ENCODE measurements around the gene DOCK8. TPM values are rescaled to one million over a fixed set of nuclear protein-coding genes. Genes with fewer than 3 reads are reported as not detected.

DOCK8 gene
- total RNA-seq, 4 donors from 2014 or later = 6.7 to 28.5 (median 11.7) TPM

DNA sequence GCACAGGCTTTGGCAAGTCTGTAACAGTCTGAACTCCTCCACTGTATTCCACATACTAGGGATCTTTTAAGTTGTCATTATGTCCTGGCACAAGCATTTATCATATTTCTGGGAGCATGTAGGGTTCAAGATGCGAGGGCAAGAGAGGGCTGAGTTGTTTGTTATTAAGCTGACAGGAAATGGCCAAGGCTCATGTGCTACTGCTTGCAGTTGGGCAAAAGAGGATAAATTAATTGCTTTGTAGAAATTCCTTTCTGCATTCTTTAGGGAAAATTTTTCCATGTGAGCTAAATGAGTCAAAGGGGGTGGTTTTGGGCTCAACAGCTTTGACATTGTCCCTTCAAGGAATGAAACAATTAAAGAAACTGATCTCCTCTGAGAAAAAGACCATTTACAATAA is 35.4 kb downstream of the DOCK8 start:
- intact Hi-C loops (cut with DNase I; ENCODE audit: low total_unique reads) = no loop called here
- TF ChIP-seq, protein P1, sequence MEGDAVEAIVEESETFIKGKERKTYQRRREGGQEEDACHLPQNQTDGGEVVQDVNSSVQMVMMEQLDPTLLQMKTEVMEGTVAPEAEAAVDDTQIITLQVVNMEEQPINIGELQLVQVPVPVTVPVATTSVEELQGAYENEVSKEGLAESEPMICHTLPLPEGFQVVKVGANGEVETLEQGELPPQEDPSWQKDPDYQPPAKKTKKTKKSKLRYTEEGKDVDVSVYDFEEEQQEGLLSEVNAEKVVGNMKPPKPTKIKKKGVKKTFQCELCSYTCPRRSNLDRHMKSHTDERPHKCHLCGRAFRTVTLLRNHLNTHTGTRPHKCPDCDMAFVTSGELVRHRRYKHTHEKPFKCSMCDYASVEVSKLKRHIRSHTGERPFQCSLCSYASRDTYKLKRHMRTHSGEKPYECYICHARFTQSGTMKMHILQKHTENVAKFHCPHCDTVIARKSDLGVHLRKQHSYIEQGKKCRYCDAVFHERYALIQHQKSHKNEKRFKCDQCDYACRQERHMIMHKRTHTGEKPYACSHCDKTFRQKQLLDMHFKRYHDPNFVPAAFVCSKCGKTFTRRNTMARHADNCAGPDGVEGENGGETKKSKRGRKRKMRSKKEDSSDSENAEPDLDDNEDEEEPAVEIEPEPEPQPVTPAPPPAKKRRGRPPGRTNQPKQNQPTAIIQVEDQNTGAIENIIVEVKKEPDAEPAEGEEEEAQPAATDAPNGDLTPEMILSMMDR (IDR thresholded peaks at IDR 0.05) = no peak
- TF ChIP-seq POLR2A (IDR thresholded peaks at IDR 0.05) = no peak
- H3K36me3 ChIP-seq = no peaks in the 10 kb centered on the region
- no peak for DNase-seq
- H3K27me3 ChIP-seq = no peaks in the 10 kb centered on the region
- H3K9me3 ChIP-seq = no peaks in the 10 kb centered on the region
- H3K4me3 ChIP-seq = no peak overlapping the region
- H3K27ac ChIP-seq = no peak overlapping the region
- H3K4me1 ChIP-seq = no peaks in the 10 kb centered on the region

DNA sequence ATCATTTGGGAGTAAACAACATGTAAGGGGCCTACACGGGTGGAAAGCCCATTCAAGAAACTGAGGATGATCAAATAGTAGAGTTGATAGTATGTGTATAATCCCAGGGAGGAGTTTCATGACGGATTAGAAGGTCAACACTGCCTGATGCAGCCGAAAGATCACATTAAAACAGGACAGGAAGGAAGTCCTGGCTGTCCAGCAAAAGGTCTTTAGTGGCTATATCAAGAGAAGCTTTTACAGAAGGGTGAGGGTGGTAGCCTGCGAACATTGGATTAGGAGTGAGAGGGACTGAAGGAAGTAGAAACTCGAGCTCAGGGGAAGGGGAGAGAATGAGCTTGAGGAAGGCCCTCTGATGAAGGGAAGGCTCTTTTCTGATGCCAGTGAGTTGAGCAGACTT is 36.0 kb downstream of the DOCK8 start:
- no peak for DNase-seq
- H3K4me3 ChIP-seq = no peak overlapping the region
- H3K27ac ChIP-seq = no peak overlapping the region
- no peak for TF ChIP-seq POLR2A (IDR thresholded peaks at IDR 0.05)
- TF ChIP-seq, protein P1 (IDR thresholded peaks at IDR 0.05) = no peak
- H3K27me3 ChIP-seq = no peaks in the 10 kb centered on the region
- H3K9me3 ChIP-seq = no peaks in the 10 kb centered on the region
- intact Hi-C loops (cut with DNase I; ENCODE audit: low total_unique reads) = no loop called here
- no peaks in the 10 kb centered on the region for H3K4me1 ChIP-seq
- H3K36me3 ChIP-seq = no peaks in the 10 kb centered on the region

DNA sequence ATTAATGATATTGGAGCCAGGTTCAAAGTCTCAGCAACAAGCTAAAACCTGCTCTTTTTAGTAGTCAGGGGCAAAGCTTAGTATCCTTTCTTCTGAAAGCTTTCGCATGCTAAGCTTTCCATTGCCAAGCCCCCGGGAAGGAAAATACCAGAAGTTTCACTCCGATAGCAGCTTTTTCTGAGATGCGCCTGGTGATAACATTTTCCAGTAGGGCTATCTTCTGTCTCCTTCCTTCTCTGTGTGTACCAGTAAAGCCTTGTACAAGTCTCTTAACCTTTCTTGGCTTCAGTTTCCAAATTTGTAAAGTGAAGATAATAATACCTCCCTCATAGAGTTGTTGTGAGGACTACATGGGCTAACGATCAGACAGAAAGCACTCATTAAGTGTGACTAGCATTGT is 36.7 kb downstream of the DOCK8 start:
- Histone ChIP-seq H3K4me1 (no peaks in the 10 kb centered on the region), H3K27ac (no peak overlapping the region), H3K9me3 (no peaks in the 10 kb centered on the region), H3K36me3 (no peaks in the 10 kb centered on the region), H3K27me3 (no peaks in the 10 kb centered on the region), H3K4me3 (no peak overlapping the region)
- no peak for DNase-seq
- TF ChIP-seq POLR2A (IDR thresholded peaks at IDR 0.05) = no peak
- TF ChIP-seq, protein P1 (IDR thresholded peaks at IDR 0.05) = no peak
- intact Hi-C loops (cut with DNase I; ENCODE audit: low total_unique reads) = no loop called here

DNA sequence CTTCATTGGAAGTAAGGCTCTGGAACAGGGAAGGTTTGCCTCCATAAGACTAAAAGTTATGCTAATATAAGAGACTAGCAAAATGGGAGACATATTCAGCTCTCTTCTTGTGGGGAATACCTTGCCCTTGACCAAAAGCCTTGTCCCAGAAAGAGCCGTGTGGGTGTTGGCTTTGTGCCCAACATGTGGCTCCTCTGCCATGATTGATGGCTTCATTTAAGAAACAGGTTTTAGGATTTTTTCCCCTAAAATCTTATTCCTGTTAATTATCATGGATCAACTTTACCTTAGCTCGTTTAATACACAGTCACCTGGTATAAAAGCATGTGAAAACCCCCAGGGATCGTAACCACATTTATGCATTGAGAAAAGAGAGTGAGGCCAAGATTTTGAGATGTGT is 38.9 kb downstream of the DOCK8 start:
- Histone ChIP-seq H3K27ac (no peak overlapping the region), H3K9me3 (no peaks in the 10 kb centered on the region), H3K36me3 (no peaks in the 10 kb centered on the region), H3K4me3 (no peak overlapping the region), H3K27me3 (no peaks in the 10 kb centered on the region), H3K4me1 (no peaks in the 10 kb centered on the region)
- no peak for DNase-seq
- intact Hi-C loops (cut with DNase I; ENCODE audit: low total_unique reads) = no loop called here
- no peak for TF ChIP-seq POLR2A (IDR thresholded peaks at IDR 0.05)
- TF ChIP-seq, protein P1 (IDR thresholded peaks at IDR 0.05) = no peak

DNA sequence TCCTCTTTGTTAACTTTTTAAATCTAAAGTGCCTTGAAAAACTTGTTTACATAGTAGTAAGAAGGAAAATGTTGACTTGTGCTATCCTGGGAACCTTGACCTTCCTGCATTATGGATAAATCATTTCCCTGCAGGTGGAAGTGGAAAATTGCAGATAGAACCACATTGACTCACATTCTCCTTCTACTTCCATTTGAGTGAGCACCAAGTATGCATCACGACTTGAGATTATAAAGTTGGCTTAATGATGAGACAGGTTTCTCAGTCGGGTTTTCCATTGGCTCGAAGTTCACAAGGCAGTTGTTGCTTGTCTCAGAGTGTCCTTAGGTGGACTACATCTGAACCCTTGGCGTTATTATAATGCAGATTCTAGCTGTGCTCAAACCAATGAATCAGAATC is 39.9 kb downstream of the DOCK8 start:
- no peak for TF ChIP-seq POLR2A (IDR thresholded peaks at IDR 0.05)
- TF ChIP-seq, protein P1 (IDR thresholded peaks at IDR 0.05) = no peak
- no peak for DNase-seq
- H3K27me3 ChIP-seq = no peaks in the 10 kb centered on the region
- H3K4me3 ChIP-seq = no peak overlapping the region
- H3K4me1 ChIP-seq = no peaks in the 10 kb centered on the region
- no peaks in the 10 kb centered on the region for H3K9me3 ChIP-seq
- no peaks in the 10 kb centered on the region for H3K36me3 ChIP-seq
- intact Hi-C loops (cut with DNase I; ENCODE audit: low total_unique reads) = no loop called here
- H3K27ac ChIP-seq = no peak overlapping the region

Measured in uterus (tissue), 4 donors.